Endodermal cell (in vitro differentiated cells): ENCODE results near the gene LONP2. TPM values are rescaled to one million over a fixed set of nuclear protein-coding genes. Genes with fewer than 3 reads are reported as not detected.

ENCODE experiments used
- DNase-seq: peaks from one replicate; pipeline ENCODE4 v3.0.0-alpha.2; 2017
- H3K27ac ChIP-seq: 2 replicates; pipeline ENCODE4 v1.5.1; 2013; ENCODE audit warnings: mild to moderate bottlenecking, low read depth, low read length, moderate library complexity
- H3K27me3 ChIP-seq: 2 replicates; pipeline ENCODE4 v1.6.1; 2013; ENCODE audit warnings: mild to moderate bottlenecking, low read length, moderate library complexity; ENCODE audit not compliant: insufficient read depth, control insufficient read depth, poor library complexity, severe bottlenecking
- H3K36me3 ChIP-seq: 2 replicates; pipeline ENCODE4 v1.7.0; 2013; ENCODE audit warnings: mild to moderate bottlenecking, low read length, moderate library complexity; ENCODE audit not compliant: control insufficient read depth, insufficient read depth
- H3K4me1 ChIP-seq: one replicate; pipeline ENCODE4 v1.7.0; 2013; ENCODE audit warnings: low read length; ENCODE audit not compliant: control insufficient read depth, insufficient read depth
- H3K4me3 ChIP-seq: 2 replicates; pipeline ENCODE4 v1.5.1; 2013; ENCODE audit warnings: mild to moderate bottlenecking, low read length, moderate library complexity
- H3K9ac ChIP-seq: 2 replicates; pipeline ENCODE4 v1.6.1; 2013; ENCODE audit warnings: mild to moderate bottlenecking, low read length, moderate library complexity; ENCODE audit not compliant: poor library complexity, severe bottlenecking; ENCODE audit errors: extremely low read depth
- H3K9me3 ChIP-seq: 2 replicates; pipeline ENCODE4 v1.6.1; 2013; ENCODE audit warnings: mild to moderate bottlenecking, low read length, moderate library complexity; ENCODE audit not compliant: control insufficient read depth
- H3K27ac Mint-ChIP-seq: 2 replicates; pipeline ENCODE4 v1.8.0; 2020; ENCODE audit warnings: mixed read lengths
- H3K27me3 Mint-ChIP-seq: 2 replicates; pipeline ENCODE4 v1.8.0; 2021; ENCODE audit warnings: mild to moderate bottlenecking, mixed read lengths; ENCODE audit not compliant: insufficient read depth
- H3K36me3 Mint-ChIP-seq: 2 replicates; pipeline ENCODE4 v1.8.0; 2020; ENCODE audit warnings: low read depth, mixed read lengths
- H3K4me1 Mint-ChIP-seq: 2 replicates; pipeline ENCODE4 v1.8.0; 2020; ENCODE audit warnings: mixed read lengths
- H3K4me3 Mint-ChIP-seq: 2 replicates; pipeline ENCODE4 v1.8.0; 2020; ENCODE audit warnings: mild to moderate bottlenecking, moderate library complexity, mixed read lengths
- H3K9me3 Mint-ChIP-seq: 2 replicates; pipeline ENCODE4 v1.8.0; 2020; ENCODE audit warnings: mild to moderate bottlenecking, mixed read lengths
- WGBS, 2 experiments: methylation state at CpG; one replicate each; pipeline versions ENCODE4 v1.1.5 to v1.1.7; 2013; ENCODE audit warnings: missing lambda C conversion rate in 2 of 2, mixed read lengths in 1 of 2; ENCODE audit not compliant: insufficient coverage in 1 of 2, insufficient read length in 1 of 2; 5-methylcytosine and 5-hydroxymethylcytosine counted together
- total RNA-seq, 2 donors: library from RNA; stranded (reverse); fragmentation: NEBNext Ultra II Directional in 1 of 2; extraction: Animal tissue kit (Norgen Biotek cat#: 25700) in 1 of 2; gene quantifications; 2 replicates in 1 of 2; 3 replicates in 1 of 2; pipeline ENCODE4 v1.2.1, GENCODE V29; 2021
- TF ChIP-seq, protein P1 (sequence below): fragments of 200-600 bp; sonication (generic); conservative IDR thresholded peaks from 2 replicates; pipeline ENCODE4 v1.5.0; 2021; ENCODE audit warnings: antibody characterized with exemption, mild to moderate bottlenecking

Gene LONP2
- total RNA-seq, 2 donors from 2014 or later = 33.2 to 33.6 TPM

DNA sequence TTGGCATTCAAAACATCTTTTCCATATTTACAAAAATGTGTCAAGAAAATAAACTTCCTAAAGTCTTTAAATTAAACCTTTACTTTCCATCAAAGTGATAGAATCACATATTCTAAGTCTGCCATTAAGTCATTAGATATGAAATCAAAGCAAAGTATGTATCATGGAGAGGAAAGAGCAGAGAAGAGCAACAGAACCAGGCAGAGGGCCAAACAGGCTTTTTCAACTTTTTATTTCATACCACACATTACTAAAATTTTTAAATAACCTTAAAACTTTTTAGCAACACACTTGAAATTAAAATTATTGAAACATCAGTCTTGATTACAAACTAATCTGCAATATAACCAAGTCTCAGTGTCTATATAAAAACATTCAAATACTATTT is 127.3 kb downstream of the LONP2 start:
- H3K27ac Mint-ChIP-seq = no peak overlapping the region
- no peak overlapping the region for H3K27ac ChIP-seq
- no peaks in the 10 kb centered on the region for H3K27me3 ChIP-seq
- no peaks in the 10 kb centered on the region for H3K36me3 ChIP-seq
- no peaks in the 10 kb centered on the region for H3K9me3 ChIP-seq
- H3K9ac ChIP-seq = no peak overlapping the region
- peaks cover 11% of the 10 kb centered on the region for H3K4me1 Mint-ChIP-seq
- TF ChIP-seq, protein P1, sequence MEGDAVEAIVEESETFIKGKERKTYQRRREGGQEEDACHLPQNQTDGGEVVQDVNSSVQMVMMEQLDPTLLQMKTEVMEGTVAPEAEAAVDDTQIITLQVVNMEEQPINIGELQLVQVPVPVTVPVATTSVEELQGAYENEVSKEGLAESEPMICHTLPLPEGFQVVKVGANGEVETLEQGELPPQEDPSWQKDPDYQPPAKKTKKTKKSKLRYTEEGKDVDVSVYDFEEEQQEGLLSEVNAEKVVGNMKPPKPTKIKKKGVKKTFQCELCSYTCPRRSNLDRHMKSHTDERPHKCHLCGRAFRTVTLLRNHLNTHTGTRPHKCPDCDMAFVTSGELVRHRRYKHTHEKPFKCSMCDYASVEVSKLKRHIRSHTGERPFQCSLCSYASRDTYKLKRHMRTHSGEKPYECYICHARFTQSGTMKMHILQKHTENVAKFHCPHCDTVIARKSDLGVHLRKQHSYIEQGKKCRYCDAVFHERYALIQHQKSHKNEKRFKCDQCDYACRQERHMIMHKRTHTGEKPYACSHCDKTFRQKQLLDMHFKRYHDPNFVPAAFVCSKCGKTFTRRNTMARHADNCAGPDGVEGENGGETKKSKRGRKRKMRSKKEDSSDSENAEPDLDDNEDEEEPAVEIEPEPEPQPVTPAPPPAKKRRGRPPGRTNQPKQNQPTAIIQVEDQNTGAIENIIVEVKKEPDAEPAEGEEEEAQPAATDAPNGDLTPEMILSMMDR = no peak
- H3K9me3 Mint-ChIP-seq = no peaks in the 10 kb centered on the region
- no peaks in the 10 kb centered on the region for H3K36me3 Mint-ChIP-seq
- no peak for DNase-seq
- H3K4me3 ChIP-seq = no peak overlapping the region
- H3K4me3 Mint-ChIP-seq = no peak overlapping the region
- H3K4me1 ChIP-seq = peaks cover 6% of the 10 kb centered on the region
- no peaks in the 10 kb centered on the region for H3K27me3 Mint-ChIP-seq

DNA sequence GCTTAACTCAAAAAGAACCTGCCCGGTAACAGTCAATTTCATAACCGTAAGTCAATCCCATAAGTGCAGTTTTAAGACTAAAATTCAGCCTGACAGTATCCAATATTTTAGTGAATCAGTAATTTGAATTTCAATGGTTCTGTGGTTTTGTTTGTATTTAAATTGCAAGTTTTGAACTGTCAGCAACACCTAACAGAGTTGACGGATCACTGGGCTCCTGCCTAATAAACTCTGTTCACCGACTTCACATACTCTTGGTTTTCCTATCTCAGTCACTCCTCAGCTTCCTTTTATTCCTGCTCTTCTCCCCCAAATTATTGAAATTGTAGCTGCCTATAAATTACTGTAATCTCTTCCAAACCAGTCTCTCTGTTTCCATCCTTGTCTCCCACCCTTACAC is 128.6 kb downstream of the LONP2 start:
- Mint-ChIP-seq H3K27ac (no peak overlapping the region), H3K4me1 (peaks cover 9% of the 10 kb centered on the region), H3K4me3 (no peak overlapping the region), H3K27me3 (no peaks in the 10 kb centered on the region), H3K36me3 (no peaks in the 10 kb centered on the region), H3K9me3 (no peaks in the 10 kb centered on the region)
- Histone ChIP-seq H3K36me3 (no peaks in the 10 kb centered on the region), H3K9me3 (no peaks in the 10 kb centered on the region), H3K9ac (no peak overlapping the region), H3K27me3 (no peaks in the 10 kb centered on the region), H3K4me3 (no peak overlapping the region), H3K4me1 (peaks cover 6% of the 10 kb centered on the region), H3K27ac (peak overlapping the region; percentile 40)
- WGBS, 2 experiments = 97% methylated on average over 4 of the region's 4 CpGs
- TF ChIP-seq, protein P1 = no peak
- DNase-seq = no peak

DNA sequence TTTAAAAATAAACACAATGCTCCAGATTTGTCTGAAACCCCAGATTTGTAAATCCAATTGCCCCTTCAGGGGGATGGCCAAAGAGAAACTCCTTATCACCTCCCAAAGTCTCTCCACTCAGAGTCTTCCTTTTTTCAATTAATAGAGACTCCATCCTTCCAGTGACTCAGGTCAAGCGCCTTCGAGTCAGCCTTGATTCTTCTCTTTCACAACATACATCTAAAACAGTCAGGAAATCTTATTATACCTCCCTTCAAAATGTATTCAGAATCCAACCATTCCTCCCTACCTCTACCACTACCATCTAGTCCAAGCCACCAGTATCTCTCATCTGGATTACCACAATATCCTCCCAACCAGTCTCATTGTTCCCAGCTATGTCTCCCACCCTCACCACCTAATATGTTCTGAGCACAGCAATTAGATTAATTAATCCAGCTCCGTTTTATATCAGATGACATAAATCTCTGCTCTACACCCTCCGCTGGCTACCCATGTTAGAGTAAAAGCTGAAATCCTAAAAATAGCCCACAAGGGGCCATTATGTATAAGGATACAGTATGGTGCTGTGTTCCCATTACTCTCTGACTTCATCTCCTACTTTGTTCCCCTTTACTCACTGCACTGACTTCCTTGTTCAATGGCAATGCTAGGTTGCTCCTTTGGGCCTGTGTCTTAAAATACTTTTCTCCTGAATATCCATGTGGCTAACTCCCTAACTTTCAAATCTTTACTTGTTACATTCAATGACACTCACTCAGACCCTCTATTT is 129.3 kb downstream of the LONP2 start:
- H3K27ac Mint-ChIP-seq = no peak overlapping the region
- no peak overlapping the region for H3K4me3 Mint-ChIP-seq
- H3K4me1 ChIP-seq = peaks cover 6% of the 10 kb centered on the region
- H3K9me3 ChIP-seq = no peaks in the 10 kb centered on the region
- TF ChIP-seq, protein P1 = no peak
- 97% methylated on average over 3 to 4 of the region's 4 CpGs for WGBS, 2 experiments
- H3K27me3 ChIP-seq = no peaks in the 10 kb centered on the region
- H3K36me3 ChIP-seq = no peaks in the 10 kb centered on the region
- DNase-seq = no peak
- H3K36me3 Mint-ChIP-seq = no peaks in the 10 kb centered on the region
- no peaks in the 10 kb centered on the region for H3K27me3 Mint-ChIP-seq
- H3K9ac ChIP-seq = no peak overlapping the region
- no peak overlapping the region for H3K4me3 ChIP-seq
- H3K4me1 Mint-ChIP-seq = peaks cover 9% of the 10 kb centered on the region
- peak overlapping the region; percentile 40 for H3K27ac ChIP-seq
- no peaks in the 10 kb centered on the region for H3K9me3 Mint-ChIP-seq
